Kidney capillary endothelial cell (primary cell): ENCODE results near the gene ERICH6B.
"Not testable (repeated sequence)": the region's sequence is repeated elsewhere in the genome, so short reads cannot be mapped to it uniquely, and the experiment has no call there.

Source experiments
- DNase-seq: peaks from one replicate; pipeline ENCODE4 v3.0.0-alpha.2; 2018; ENCODE audit warnings: low spot score

Gene ERICH6B

DNA sequence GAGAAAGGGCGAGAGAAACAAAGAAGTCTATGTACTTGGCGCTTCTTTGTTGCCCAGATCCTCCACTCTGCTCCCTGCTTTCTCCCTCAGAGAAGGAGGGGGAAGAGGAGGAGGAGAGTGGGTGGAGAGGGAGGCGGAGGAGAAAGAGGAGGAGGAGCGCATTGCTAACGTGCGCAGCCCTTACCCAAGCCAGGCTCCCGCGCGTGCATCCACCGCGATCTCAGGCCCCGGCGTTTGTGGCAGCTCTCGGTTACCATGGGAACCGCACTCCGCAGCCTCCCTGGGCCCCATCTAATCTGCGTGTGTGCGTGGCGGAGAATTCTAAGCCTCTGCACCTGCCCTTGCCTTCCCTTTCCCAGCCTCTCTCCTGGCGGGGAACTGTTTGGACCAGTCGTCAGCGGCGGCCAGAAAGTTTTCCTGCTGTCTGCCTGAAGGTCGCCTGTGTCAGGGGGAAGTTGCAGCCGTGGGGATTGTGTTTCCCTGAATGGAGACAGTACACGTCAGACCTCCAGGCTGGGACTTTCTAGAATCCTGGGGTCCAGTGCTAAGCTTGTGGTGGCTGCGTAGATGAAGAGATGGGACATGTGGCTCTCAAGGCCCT, at the start of gene ERICH6B:
ERICH6B (minus strand) TSS at position 239 of the 601 bp plus-strand sequence. CDS start 18,734 bp downstream, outside the sequence.
- DNase-seq = no peak

DNA sequence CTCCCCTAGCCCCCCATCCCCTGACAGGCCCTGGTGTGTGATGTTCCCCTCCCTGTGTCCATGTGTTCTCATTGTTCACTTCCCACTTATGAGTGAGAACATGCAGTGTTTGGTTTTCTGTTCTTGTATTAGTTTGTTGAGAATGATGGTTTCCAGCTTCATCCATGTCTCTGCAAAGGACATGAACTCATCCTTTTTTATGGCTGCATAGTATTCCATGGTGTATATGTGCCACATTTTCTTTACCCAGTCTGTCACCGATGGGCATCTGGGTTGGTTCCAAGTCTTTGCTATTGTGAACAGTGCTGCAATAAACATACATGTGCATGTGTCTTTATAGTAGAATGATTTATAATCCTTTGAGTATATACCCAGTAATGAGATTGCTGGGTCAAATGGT, 47.4 kb upstream of the ERICH6B start:
- DNase-seq = not testable (repeated sequence)

DNA sequence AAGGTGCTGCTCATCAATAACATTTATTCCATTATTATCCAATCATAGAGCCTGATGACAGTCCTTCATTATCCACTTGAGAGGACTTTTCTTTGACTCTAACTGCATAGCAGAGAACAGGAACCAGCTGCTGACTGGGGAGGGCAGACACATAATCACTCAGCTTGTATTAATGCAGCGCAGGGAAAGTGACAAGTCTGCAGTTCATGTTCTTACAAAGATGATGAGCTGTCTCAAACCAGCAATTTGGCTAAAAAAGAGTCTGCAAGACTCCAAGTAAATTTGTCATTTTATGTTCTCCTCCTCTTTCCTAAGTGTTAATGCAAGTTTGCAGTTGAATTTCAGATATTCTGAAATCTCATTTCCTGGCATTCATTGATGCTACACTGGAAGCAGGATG, 46.6 kb upstream of the ERICH6B start:
- no peak for DNase-seq

DNA sequence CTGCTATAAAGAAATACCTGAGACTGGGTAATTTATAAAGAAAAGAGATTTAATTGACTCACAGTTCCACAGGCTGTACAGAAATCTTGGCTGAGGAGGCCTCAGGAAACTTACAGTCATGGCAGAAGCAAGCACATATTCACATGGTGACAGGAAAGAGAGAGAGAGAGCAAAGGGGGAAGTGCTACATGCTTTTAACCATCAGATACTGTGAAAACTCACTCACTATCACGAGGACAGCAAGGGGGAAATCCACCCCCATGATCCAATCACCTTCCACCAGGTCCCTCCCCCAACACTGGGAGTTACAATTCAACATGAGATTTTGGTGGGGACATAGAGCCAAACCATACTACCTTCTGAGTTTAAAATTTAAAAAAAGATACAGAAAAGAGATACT, 44.9 kb upstream of the ERICH6B start:
- not testable (repeated sequence) for DNase-seq

DNA sequence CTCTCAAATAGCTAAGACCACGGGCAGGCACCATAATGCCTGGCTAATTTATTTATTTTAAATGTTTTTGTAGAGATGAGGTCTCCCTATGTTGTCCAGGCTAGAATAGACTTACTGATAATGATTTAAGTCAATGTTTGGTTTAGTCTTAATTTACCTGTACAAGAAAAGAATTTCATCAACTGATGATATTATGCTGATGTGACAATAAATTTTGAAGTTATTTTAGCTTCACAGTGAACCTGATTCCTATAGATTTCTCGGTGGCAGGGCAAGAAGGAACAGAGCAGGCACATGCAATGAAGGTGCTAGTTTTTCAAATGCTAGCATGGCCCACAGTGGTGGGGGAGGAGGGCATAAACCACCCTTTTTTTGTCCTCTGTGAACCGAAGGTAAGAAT, 44.0 kb upstream of the ERICH6B start:
- DNase-seq = no peak

DNA sequence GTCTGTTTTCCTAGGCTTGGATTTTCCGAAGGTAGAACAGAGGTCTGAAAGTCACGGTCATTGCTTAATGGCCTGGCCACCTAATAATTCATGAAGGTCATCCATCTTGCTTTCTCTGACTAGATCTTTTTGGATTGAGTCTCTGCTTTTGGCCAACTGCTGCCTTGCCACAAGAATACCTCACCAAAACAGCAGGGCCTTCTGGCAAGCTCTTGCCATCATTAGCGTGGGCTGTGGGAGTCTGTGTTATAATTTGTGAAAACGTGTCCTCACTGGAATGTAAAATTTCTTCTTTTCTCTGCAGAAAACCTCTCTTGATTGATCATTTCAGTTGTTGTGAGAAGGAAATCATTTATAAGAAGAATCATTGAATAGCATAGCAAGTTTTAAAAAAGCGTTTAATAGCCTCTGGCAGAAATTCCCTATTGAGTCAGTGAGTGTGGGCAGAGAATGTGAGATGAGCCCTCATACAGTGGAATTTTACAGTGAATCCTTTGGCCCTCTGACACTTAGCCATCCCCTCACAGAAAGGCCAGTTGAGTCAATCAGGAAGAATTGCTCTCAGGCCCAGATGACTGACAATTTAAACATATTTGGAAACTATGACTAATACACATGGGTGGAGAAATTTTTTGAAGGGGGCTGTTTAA, 43.2 kb upstream of the ERICH6B start:
- no peak for DNase-seq

DNA sequence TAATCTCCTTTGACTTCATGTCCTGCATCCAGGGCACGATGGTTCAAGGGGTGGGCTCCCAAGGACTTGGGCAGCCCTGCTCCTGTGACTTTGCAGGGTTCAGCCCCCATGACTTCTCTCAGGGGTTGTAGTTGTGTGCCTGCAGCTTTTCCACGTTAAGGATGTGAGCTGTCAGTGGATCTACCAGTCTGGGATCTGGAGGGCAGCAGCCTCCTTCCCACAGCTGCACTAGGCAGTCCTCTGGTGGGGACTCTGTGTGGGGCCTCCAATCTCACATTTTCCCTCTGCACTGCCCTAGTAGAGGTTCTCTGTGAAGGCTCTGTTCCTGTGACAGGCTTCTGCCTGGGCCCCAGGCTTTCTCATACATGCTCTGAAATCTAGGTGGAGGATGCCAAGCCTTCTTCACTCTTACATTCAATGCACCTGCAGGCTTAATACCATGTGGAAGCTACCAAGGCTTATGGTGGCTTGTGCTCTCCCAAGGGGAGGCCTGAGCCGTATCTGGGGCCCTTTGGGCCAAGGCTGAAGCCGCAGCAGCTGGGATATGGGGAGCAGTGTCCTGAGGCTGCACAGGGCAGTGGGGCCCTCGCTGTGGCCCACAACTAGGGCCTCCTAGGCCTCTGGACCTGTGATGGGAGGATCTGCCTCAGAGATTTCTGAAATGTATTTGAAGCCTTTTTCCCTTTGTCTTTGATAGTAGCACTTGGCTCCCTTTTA, 39.3 kb upstream of the ERICH6B start:
- DNase-seq = no peak

DNA sequence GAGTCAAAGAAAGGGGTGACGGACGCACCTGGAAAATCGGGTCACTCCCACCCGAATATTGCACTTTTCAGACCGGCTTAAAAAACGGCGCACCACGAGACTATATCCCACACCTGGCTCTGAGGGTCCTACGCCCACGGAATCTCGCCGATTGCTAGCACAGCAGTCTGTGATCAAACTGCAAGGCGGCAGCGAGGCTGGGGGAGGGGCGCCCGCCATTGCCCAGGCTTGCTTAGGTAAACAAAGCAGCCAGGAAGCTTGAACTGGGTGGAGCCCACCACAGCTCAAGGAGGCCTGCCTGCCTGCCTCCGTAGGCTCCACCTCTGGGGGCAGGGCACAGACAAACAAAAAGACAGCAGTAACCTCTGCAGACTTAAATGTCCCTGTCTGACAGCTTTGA, 29.7 kb upstream of the ERICH6B start:
- DNase-seq = not testable (repeated sequence)

DNA sequence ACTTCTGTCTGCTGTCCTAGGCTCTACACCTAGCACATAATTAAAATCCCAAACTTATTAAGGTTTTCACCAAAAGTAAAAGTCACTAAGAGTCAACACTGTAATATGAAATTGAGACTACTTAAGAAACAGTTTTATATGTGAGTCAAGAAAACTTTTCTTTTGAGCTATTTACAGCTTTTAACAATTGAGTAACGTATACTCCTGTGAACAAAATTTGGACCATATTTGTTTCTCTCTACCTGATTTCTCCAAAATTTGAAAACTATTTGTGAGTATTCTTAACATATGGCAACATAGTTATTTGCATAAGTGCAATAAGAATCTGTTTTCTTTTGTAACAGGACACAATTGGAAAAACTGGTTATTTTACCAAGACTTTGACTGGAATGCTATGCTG, 26.6 kb upstream of the ERICH6B start:
- not testable (repeated sequence) for DNase-seq

DNA sequence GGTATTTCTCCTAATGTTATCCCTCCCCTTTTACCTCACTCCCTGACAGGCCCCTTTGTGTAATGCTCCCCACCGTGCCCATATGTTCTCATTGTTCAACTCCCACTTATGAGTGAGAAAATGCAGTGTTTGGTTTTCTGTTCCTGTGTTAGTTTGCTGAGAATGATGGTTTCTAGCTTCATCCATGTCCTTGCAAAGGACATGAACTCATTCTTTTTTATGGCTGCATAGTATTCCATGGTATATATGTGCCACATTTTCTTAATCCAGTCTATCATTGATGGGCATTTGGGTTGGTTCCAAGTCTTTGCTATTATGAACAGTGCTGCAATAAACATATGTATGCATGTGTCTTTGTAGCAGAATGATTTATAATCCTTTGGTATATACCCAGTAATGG, 19.8 kb upstream of the ERICH6B start:
- DNase-seq = not testable (repeated sequence)

DNA sequence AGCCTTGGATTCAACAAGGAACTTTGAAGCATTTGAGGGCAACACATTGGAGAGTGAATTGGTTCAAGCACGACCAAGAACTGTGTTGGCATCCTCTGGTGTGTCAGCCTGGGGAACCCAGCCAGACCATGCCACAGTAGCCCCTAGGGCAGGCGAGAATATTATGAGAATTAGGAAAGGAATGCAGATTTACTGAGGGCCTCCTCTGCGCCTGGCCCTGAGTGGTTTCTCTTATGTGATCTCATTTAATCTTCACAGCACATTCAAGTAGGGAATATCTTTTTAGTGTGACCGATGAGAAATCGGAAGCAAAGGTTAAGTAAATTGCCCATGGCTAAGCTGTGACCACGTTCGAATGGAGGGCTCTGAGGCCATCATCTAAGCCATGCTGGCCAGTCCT, 15.3 kb upstream of the ERICH6B start:
- no peak for DNase-seq

DNA sequence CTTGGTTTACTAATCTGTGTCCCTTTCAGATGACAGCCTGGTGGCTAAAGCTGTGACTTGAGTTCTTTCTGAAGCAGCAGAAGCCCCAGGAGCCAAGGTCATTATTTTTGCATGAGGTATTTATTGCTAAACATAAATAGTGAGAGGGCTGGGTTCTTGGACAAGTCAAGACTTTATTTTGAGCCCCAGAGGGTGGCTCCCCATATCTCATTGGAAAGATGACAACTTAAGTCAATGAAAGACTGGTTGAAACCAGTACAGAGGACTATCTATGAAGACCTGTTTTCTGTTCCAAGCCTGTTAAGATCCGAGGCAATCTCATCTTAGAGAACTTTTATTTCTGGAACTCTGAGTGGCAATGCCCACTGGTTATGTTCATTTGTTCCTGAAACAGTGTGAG, 14.4 kb upstream of the ERICH6B start:
- DNase-seq = no peak

DNA sequence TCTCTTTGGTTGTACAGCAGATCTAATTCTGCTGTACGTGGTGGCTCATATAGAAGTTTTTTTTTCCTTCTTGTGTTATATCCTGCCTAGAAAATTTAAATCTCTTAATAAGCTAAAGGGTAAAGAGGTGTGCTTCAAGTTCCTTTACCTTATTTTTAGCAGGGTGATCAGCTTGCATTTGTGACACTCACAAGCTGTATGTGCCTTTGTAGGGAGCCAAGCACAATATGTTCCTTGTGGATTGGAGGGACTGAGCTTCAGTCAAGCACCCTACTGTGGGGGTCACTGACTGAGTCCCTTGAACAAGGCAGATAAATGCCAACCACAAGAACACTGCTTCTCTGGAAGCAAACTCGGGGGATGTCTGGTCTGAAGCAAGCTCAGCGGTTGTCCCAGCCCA, 12.6 kb upstream of the ERICH6B start:
- DNase-seq = no peak

DNA sequence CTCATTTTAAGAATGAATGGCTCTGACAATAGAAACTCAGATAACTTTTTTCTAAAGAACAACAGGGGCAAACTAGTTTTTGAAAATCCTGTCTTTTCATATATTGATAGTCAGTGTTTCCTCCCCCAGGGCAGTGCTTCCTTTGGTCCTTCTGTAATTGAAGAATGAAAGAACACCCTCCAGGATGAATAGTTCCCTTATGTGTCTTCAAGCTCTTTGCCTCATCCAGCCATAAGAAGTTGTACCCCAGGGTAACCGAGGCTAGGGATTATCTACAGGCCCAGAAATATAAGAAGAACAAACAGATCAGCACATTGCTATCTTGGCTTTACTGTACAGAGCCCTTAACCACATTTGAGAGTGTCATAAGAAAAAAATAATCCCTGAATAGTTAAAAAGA, 12.1 kb upstream of the ERICH6B start:
- no peak for DNase-seq

DNA sequence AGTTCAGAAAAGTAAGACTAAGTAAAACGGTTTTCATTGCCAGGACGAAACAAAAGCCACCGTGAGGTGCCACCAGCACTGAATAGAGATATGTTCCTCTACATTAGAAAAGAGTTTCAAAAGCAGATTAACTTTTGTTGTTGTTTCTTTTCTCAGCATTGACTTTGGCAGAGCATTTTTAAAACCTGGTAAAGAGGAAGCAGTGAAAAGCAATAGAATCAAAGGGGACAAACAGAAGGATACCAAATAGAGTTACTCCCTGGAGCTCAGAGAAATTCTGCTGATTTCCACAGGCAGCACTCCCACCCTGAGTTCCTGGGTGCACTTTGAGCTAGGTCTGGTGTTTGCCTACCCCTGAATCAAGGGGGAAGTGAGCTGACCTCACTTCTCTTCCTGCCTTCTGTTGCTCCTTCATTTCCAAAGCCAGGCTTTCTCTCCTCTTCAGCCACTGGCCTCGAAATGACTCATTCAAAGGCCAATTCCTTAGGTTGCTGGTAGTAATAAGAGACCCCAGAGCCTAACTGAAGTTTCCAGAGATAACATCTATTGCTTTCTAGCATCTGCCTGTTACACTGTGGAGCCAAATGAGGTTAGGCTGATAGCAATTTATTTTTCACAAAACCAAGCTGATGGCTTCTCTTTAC, 11.3 kb upstream of the ERICH6B start:
- no peak for DNase-seq

DNA sequence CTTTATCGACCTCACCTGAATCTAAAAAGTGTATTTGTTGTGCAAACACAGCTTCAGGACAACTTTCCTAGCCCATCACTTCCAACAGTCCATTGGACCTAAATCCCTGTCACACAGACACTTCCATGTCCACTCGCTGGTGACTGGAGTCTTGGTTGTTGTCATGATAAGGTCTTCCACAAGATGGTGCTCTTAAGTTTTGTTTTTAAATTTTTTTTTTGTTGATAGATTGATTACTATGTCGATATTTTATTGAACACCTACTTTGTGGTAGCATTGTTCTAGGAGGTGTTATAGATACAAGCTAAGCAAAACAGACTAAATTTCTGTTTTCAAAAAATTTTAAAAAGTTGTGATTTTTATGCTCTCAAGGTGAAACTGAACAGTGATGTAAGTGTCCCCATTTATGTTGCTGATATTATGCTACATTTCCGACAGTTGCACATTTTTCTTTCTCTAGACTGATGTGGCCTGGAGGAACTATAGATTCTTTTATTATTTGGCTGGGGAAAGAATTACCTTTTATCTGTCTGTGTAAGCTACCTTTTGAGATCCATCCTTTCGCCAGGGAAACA, 8.1 kb upstream of the ERICH6B start:
- peak; percentile 28 for DNase-seq

DNA sequence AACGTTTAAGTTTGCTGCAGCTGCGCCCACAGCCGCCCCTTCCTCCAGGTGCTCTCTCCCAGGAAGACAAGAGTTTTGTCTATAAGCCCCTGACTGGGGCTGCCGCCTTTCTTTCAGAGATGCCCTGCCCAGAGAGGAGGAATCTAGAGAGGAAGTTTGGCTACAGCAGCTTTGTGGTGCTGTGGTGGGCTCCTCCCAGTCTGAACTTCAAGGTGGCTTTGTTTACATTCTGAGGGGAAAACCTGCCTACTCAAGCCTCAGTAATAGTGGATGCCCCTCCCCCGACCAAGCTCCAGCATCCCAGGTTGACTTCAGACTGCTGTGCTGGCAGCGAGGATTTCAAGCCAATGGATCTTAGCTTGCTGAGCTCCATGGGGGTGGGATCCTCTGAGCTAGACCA, 6.4 kb upstream of the ERICH6B start:
- no peak for DNase-seq

DNA sequence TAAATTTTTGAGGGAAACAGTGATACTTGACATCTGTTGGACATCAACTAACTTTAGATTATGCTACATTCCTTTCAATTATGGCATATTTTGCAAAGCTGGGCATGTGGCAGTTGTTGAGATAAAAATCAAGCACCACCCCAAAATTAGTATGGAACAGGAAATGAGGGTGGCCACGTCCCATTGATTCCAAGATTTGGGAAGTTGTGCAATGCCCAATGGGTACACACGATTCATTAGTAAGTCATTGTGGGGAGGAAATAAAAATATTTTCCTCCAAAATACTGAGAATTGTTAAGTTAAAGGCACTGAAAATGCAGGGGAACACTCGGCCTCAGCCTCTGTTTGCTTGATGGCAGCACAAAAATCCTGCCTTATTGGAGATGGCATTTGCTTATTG, 7.6 kb downstream of the ERICH6B start:
- no peak for DNase-seq

DNA sequence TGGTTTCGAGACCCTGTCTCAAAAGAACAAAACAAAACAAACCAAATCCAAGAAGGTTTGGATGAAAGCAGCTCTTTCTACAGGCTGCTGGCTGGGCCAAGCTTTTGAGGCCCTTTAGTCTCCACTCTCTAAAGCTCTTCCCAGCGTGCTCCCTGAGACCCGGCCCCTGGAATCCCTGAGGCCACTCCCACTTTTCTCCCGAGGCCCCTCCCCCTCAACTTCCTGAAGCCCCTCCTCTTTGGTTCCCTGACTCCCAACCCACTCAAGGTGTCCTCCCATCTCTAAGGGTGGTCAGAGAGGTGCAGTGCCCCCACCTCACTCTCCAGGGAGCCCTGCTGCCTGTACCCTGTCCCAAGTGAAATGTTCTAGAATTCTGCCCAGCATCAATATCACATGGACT, 10.6 kb downstream of the ERICH6B start:
- no peak for DNase-seq

DNA sequence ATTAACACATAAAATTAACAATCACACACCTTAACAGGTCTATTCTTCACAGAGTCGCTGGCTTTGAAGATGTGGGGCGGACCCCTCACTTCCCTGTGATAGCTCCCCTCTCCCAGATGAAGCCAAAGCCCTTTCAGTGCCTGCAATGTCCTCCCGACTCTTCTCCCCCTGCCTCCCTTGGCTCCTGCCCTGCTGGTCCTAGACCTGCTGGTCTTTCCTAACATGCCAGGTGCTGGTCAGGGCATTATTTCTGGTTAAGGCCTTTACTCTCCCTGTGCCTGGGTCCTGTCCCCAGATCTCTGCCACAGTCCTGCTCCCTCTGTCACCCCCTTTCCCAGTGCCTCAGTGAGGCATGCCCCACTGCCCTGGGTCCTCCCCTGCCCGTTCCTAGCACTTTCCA, 12.2 kb downstream of the ERICH6B start:
- no peak for DNase-seq

DNA sequence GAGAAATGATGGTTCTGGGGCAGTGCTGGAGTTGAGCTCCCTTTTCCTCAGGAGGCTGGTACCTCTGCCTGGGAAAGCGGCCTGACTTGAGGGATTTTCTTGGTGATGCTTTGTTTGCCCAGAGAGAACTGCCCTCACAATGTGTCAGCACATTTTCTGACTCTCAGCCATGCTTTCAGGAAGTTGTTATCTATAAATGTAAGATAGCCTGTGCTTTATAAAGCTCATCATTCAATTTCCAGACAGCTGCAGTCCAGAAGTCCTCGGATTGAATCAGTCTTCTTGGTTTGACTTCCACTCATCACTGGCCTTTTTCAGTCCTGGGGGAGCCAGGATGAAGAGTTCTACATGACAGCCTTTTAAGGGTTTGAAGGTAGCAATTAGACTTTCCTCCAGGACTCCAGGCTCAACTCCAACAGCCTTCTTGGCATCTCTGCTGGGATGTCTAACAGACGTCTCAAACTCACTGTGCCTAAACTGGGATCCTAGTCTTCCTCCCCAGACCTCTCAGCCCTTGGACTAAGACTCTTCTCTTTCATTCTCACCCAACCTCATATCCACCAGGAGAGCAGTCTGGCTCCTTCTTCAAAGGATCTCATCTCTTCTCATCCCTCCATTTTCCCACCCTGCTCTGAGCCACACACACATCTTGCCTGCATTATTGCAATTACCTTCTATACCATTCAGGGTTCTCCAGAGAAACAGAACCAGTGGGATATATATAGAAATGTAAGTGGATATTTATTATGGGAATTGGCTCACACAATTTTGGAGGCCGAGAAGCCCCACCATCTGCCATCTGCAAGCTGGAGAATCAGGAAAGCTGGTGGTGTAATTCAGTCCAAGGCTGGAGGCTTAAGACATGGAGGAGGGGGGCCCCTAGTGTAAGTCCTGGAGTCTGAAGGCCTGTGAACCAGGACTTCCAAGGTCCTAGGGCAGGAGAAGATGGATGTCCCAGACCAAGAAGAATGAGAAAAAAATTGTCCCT, 13.1 kb downstream of the ERICH6B start:
- no peak for DNase-seq
